GM18502 (cell line): ENCODE measurements around the gene PCBP3.

Experiments
- ATAC-seq: cut with Tn5 transposase; IDR thresholded peaks from one replicate; pipeline ENCODE4 v1.9.1; 2021; ENCODE audit warnings: mild to moderate bottlenecking; ENCODE audit not compliant: unreplicated experiment, poor library complexity

Gene PCBP3

DNA sequence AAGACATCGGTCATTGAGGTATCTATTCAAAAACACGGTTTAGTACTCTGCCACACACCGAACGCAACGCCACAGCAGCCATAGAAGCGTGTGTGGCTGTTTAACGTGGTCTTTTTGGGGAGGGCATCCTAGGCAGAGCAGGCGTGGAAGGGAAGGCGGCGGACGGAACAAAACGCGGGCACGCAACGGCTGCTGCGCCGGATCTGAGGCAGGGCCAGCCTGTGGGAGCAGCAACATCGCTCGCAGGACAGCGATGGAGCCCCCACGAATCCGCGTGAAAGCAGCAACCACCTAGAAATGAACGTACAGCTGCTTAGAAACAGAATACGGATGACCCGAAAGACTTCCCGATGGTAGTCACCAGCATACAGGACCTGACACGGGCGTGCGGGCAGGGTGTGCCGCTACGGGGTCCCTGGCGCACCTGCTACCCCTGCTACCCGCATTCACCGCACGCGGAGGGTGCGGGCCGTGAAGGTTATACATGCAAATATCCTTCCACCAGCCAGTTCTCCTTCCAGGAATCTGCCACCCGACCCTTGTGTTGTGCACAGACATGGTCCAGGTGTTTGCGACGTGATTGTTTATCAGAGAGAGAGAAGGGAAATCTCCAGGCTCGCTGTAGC is 223.6 kb downstream of the PCBP3 start:
- no peak for ATAC-seq

DNA sequence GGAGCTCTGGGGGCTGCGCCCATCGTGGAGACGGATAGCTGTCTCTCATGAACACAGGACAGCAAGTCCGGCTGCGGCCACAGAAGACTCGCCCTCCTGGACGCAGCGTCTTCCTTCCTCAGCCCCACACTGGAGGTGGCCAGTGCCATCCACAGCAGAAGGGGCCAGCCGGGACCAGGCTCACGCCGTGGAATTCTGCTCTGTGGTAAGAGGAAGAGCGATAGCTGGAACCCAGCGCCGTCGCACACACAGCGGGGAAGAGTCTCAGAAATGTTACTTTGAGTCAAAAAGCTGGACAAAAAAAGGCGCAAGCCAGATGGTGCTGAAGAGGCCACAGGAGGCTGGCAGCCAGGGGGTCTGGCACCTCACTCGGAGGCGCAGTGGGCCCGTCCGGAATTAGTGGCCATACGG is 224.2 kb downstream of the PCBP3 start:
- ATAC-seq = no peak

DNA sequence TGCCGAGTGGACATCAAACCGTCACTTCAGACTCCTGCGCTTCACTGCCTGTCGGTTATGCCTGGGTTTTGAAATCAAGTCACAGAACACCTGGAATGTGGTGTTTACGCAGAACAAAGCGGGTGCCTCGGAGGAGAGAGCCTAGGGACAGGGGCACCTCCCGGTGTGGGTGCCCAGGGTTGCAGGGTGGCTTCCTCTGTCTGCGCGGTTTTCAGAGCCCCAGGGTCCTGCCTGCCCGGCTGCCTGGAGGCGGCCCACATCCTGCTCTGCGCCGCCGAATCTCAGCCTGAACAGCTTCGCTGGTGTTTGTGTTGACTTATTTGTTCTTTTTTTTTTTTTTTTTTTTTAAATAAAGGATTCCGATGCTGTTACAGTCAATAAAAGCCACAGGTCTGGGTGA is 224.6 kb downstream of the PCBP3 start:
- no peak for ATAC-seq

DNA sequence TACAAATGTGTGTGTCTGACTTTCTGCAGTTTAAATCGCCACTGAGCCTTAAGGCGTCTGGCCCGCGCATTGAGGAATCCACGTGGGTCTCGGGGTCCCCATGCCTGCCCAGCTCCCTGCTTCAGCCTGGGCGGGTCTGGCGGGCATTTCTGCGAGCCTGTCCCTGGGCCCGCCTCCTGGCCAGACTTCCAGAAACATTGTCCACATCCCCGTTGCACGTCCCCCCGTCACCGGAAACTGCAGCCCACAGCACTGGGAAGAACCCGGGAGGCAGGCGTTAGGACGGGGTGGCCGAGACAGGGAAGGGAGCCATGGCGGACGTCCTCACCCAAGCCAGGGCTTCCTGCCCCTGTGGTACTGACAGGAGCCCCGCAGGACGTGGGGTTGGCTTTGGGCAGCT is 225.0 kb downstream of the PCBP3 start:
- ATAC-seq = no peak

DNA sequence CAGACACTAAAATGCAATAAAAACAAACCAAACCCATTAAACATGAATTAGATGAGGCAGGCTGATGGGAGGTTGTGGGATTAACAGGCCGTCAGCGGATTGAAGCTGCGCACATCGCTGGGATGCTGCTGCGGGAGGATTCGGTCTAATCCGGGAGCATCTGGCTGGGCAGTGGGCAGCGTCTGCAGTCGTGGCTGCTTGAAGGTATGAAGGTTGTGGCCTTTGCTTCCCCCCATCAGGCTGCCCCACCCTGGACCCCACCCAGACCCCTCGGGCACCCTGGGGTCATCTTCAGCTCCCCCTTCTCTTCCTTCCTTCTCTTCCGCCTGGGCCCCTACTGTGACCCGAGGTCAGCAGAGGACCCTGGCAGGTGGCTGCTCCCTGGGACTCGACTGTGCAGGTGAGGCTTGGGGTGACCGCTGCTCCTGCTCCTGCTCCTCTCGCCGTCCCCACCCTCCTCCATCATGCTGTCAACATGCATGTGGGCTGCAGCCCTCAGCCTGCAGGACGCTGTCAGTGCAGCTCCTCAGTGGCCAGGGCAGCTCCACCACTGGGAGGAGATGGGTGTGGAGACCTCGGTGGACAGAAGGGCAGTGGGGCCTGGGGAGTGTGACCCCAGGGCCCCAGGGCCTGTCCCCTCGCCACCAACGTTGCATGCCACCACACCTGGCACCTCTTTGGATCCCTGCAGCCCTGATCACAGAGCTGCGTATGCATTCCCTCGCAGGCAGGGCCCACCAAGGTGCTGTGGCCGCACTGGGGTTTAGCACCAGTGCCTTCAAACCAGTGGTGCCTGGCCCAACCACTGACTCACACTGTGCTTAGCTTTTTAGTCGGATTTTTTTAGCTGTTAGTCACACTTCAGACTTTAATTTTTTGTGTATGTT is 225.8 kb downstream of the PCBP3 start:
- no peak for ATAC-seq

DNA sequence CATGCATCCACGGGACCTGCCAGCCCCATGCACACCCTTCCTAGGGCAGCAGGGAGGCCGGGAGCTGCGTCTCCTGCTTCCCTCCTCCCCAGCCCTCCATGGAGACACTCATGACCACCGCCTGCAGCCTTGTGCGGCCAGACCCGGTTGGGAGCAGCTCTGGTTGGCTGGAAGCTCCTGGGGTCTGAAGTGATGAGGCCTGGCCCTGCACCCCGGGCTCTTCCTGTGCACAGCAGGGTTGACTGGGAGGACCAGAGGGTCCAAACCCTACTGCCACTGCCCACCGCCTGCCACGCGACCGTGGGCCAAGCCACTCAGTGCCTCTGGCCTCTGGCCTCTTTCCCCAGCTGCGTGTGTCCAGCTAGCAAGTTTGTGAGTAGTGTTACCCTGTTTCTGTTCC is 226.9 kb downstream of the PCBP3 start:
- no peak for ATAC-seq

DNA sequence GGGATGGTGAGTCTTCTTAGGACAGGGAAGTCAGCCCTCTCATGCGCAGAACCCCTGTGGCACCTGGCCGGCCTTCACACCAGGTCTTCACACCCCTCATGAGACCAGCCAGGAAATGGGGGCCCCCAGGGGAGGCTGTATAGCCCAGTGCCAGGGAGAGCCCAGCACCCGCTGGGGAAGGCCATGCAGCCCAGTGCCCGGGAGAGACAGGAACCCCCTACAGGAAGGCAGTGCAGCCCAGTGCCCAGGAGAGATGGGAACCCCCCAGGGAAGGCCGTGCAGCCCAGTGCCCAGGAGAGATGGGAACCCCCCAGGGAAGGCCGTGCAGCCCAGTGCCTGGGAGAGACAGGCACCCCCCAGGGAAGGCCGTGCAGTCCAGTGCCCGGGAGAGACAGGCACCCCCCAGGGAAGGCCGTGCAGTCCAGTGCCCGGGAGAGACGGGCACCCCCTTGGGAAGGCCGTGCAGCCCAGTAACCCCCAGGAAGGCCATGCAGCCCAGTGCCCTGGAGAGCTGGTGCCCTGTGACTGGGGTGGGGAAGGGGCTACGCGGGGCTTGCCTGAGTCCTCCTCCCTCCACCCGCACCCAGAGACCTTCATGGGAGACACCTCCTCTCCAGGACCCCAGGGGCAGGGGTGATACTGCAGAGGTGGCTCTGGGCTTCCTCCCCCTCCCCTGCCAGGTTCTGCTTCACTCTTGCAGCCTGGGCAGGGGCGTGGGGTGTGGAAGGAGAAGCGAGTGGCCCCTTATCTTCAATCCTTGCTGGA is 227.5 kb downstream of the PCBP3 start:
- ATAC-seq = no peak

DNA sequence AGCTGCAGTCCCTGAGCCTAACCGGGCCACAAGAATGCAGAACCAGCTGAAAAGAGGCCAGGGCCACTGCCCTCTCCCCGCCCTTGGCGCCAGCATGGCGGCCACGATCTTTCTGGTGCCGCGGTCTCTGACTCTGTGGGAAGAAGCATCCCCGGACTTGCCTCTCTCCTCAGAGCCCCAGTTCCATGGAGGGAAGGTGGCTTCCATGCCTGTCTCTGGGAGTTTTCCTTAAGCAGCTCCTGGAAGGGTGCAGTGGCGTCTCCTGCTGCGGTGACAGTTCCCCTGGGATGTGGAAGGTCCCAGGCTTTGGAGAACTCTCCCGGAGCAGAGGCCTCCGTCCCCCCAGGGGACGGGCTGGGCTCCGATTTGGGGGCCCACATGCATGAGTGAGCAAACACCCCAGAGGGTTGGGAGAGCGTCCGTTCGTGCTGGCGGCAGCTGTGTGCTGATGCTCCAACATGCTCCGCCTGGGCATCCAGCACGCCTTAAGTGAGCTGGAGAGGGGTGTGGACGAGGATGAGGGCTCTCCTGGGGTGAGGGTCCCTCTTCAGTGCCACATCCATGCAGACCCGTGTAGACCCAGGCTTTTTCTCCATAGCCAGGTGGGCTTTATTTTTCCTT is 228.2 kb downstream of the PCBP3 start:
- no peak for ATAC-seq

DNA sequence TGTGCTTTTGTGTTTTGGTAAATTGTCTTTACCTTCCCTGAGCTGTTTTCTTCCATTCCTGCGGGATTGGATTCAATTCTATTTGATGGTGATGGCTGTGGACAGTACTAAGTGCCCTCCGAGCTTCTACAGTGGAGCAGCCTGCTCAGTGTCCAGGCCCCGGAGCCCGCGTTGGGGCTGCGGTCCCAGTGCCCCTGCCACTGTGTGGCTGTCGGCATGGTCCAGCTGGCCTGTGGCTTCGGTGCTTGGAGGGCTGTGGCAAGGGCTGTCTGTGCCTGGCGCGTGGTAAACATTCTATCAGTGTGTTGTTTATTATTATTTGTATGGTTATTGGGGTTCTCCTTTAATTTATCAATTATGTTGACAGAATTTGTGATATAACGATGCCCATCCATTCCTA is 228.9 kb downstream of the PCBP3 start:
- ATAC-seq = no peak

DNA sequence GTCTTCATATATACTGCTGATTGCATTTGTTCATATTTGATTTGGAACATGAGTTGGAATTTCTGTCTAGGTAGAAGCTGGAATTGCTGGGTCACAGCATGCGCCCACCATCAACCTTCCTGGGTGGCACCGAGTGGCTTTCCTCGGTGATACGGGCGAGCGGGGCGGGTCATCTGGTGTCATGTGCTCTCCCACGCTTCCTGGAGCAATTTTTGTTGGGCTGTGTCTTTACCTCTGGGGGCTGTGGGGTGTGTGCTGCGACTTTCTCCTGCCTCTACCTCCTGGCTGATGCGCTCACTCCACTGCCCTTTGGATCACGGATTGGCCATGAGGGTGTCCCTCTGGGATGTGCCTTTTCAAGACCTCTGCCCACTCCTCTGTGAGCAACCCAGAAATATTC is 229.4 kb downstream of the PCBP3 start:
- no peak for ATAC-seq

DNA sequence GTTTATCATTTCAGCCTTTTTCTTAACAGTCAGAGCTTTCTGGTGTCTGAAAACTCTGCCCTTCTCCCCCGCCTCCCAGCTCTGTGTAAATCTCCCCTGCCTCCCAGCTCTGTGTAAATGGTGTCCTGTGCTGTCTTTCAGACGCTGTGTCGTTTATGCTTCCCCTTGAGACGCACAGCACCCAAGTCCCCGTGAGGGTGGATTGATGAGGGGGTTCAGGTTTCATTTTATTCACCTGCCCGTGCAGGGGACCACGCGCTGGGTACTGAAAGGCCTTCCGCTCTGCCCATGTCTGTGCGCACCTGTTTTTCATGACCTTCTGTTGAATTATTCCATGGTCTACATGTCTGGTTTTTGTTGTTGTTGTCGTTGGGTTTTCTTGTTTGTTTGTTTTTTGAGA is 229.9 kb downstream of the PCBP3 start:
- ATAC-seq = no peak

DNA sequence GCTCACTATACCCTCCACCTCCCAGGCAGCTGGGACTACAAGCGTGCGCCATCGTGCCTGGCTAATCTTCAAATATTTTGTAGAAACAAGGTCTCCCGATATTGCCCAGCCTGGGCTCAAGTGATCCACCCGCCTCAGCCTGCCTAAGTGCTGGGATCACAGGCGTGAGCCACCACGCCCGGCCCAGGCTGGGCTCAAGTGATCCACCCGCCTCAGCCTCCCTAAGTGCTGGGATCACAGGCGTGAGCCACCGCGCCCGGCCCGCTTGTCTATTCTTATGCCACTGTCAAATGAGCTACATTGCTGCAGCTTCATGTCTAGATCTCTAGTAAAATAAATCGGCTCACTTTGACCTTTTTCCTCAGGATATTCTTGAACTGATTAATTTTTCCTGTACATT is 230.3 kb downstream of the PCBP3 start:
- no peak for ATAC-seq

DNA sequence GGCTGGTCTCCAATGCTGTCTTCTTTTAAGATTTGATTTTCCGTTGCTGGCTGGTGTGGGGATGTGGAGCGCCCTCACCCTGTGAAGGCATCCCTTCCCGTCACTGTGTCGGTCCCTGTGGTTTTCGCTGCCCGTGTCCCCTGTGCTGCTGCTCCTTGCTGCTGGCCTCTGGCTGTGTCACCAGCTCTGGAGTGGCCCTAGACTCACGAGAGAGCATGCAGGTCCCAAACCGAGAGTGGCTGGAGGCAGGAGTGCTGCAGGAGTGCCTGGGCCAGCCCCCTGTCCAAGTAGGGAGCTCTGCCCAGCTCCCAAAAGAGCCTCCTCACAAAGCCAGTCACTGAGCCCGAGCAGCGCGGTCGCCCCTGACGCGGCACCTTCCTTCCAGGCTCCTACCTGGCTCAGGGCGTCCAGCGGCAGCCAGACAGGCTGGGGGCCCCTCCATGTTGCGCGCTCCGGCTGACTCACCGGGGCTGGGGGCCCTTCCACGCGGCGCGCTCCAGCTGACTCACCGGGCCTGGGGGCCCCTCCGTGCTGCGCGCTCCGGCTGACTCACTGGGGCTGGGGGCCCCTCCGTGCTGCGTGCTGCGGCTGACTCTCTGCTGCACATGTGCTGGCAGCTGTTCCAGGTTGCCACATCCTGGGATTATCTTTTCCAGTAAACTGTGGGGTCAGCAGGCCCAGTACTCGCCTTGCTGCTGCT is 231.3 kb downstream of the PCBP3 start:
- no peak for ATAC-seq

DNA sequence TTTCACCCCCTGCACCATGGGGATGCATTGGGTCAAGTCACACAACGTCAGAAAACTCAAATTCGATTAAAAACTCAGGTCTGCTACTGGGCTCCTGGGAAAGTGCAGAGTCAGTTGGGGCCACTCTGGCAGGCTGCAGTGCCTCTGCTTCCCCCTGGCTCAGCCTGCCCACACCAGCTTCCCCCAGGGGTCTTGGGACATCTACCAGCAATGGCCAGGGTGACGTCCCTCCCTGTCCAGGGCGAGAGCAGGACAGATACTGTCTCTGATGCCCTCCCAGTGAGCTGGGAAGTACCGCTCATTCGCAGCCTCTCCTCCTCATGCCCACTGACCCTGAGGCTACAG is 231.9 kb downstream of the PCBP3 start:
- ATAC-seq = no peak

DNA sequence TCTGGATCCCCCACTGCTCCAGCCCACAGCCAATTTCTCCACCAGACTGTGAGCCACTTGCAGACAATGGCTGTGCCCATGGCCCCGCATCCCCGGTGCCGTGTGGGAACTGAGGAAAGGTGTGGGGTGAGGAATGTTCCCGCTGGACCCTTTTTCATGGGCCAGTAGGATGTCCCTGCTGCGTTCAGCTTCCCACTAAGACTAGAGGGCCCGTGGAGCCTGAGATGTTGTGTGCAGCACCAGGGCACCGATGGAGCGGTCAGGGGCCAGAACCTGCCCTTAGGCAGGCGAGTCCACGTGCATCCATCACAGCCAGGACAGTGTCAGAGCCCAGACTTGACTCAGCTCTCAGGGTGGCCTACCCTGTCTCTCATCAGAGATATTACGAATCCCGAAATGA is 232.4 kb downstream of the PCBP3 start:
- no peak for ATAC-seq

DNA sequence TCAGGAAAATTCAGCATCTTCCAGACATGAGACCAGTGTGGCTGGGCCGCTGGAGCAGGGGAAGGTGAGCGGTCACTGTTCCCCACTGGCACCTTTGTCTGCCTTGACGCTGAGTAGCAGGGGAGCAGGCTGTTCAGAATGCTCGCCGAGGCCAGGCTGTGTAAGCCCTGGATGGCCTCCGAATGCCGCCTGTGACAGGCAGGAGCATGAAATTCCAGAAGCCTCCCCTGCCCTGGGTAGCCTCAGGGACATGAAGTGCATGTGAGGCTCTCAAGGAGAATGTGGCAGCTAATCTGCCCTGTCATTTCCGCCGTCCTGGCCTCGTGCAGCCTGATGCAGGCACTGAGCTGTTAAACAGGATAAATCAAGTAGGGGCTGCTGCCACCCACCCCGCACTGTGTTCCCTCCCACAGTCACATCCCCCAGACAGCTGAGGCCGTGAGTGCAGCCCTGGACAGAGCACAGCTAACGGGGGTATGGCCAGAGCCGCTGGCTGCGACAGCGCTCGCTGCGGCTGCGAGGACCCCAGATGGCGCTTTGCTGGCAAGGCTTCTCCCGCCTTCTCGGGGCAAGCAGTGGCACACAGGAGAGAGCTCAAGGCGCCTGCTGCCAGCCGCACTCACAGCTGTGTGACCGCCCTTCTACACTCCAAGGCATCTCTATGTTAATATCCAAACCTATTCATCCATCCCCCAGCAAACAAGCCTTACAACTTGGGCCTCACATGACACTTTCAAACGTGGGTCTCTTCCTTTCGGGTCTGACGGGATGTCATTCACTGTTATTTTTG is 233.1 kb downstream of the PCBP3 start:
- ATAC-seq = no peak

DNA sequence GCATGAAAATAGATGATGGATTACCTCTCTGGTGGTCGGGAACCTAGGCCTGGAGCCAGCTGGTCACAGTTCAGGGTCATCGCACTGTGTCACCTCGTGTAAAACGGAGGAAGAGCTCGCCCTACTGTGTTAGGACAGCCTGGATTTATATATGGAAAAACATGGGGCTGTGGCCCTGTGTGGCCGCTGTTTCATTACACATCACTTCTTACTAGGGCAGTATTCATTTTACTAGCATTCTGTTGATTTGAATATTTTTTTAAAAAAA is 233.6 kb downstream of the PCBP3 start:
- ATAC-seq = no peak

DNA sequence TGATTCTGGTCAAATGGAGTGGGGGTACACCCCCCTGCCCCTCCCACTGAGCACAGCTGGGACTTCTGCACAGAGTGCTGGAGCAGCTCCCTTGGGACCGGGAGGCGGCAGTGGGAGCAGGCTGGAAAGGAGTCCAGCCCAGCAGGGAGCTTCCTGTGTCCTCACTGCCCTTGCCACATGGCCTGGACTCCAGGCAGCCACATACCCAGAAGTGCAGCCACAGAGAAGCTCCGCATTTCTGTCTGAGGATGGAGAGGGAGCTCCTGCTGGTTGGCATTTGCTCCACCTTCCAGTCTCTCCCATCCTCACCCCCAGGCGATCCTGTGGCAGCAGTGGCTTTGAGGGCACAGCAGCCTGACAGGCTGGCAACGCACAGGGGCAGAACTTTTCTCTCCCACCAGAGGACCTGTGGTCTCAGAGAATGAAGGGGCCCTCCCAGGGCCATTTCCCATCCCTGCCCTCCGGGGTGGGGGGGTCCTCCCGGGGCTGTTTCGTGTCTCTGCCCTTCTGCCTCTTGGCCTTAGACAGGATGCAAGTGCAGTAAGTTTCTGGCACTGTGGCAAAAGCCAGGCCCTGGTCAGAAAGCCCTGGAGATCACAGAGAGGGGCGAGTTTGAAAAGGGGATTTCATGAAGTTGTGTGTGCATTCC is 234.4 kb downstream of the PCBP3 start:
- ATAC-seq = no peak
